Stomach smooth muscle (tissue), 2 donors: ENCODE measurements around the gene PDC.

Experiments
- H3K27ac ChIP-seq: one replicate; pipeline ENCODE4 v1.7.0; 2013; ENCODE audit warnings: mild to moderate bottlenecking, low read length, inconsistent platforms
- H3K27me3 ChIP-seq, 2 donors: one replicate each; pipeline ENCODE4 v1.7.0; 2013; ENCODE audit warnings: low read length in 2 of 2; ENCODE audit not compliant: insufficient read depth in 2 of 2, control insufficient read depth in 1 of 2
- H3K36me3 ChIP-seq, 2 donors: one replicate each; pipeline ENCODE4 v1.7.0; 2013; ENCODE audit warnings: low read length in 2 of 2; ENCODE audit not compliant: control insufficient read depth in 2 of 2, insufficient read depth in 2 of 2
- H3K4me1 ChIP-seq: one replicate; pipeline ENCODE4 v1.7.0; 2013; ENCODE audit warnings: low read length; ENCODE audit not compliant: control insufficient read depth, insufficient read depth
- H3K4me3 ChIP-seq, 2 donors: one replicate each; pipeline ENCODE4 v1.7.0; 2013; ENCODE audit warnings: low read length in 2 of 2
- H3K9ac ChIP-seq, 2 donors: one replicate each; pipeline ENCODE4 v1.7.0; 2013; ENCODE audit warnings: low read length in 2 of 2, mild to moderate bottlenecking in 1 of 2
- H3K9me3 ChIP-seq, 2 donors: one replicate each; pipeline ENCODE4 v1.7.0; 2013; ENCODE audit warnings: low read length in 2 of 2; ENCODE audit not compliant: control insufficient read depth in 2 of 2
- donor health status: healthy.
- donor health status: Pancreatic carcinoma.

The PDC gene

GRCh38 chr1:186440584-186440983 is 20.3 kb downstream of the PDC start:
- Histone ChIP-seq H3K9me3 (no peaks in the 10 kb centered on the region), H3K4me3 (no peak overlapping the region), H3K36me3 (no peaks in the 10 kb centered on the region), H3K4me1 (no peaks in the 10 kb centered on the region), H3K27me3 (no peaks in the 10 kb centered on the region), H3K9ac (no peak overlapping the region), H3K27ac (no peak overlapping the region)

GRCh38 chr1:186438567-186438966 is 22.3 kb downstream of the PDC start:
- no peak overlapping the region for H3K27ac ChIP-seq
- no peaks in the 10 kb centered on the region for H3K9me3 ChIP-seq
- no peaks in the 10 kb centered on the region for H3K36me3 ChIP-seq
- H3K9ac ChIP-seq: no peak overlapping the region
- no peaks in the 10 kb centered on the region for H3K27me3 ChIP-seq
- no peaks in the 10 kb centered on the region for H3K4me1 ChIP-seq
- no peak overlapping the region for H3K4me3 ChIP-seq

GRCh38 chr1:186435336-186435735 is 25.6 kb downstream of the PDC start:
- Histone ChIP-seq H3K9ac (no peak overlapping the region), H3K4me3 (no peak overlapping the region), H3K4me1 (no peaks in the 10 kb centered on the region), H3K36me3 (no peaks in the 10 kb centered on the region), H3K27me3 (no peaks in the 10 kb centered on the region), H3K9me3 (no peaks in the 10 kb centered on the region), H3K27ac (no peak overlapping the region)

GRCh38 chr1:186429017-186429416 is 31.9 kb downstream of the PDC start:
- Histone ChIP-seq H3K27ac (no peak overlapping the region), H3K27me3 (no peaks in the 10 kb centered on the region), H3K36me3 (no peaks in the 10 kb centered on the region), H3K9ac (no peak overlapping the region), H3K4me1 (no peaks in the 10 kb centered on the region), H3K9me3 (no peaks in the 10 kb centered on the region), H3K4me3 (no peak overlapping the region)

GRCh38 chr1:186426118-186426517 is 34.8 kb downstream of the PDC start:
- Histone ChIP-seq H3K36me3 (no peaks in the 10 kb centered on the region), H3K9ac (no peak overlapping the region), H3K4me3 (no peak overlapping the region), H3K4me1 (no peaks in the 10 kb centered on the region), H3K9me3 (no peaks in the 10 kb centered on the region), H3K27ac (no peak overlapping the region), H3K27me3 (no peaks in the 10 kb centered on the region)

GRCh38 chr1:186424539-186424938 is 36.4 kb downstream of the PDC start:
- Histone ChIP-seq H3K27me3 (no peaks in the 10 kb centered on the region), H3K4me3 (no peak overlapping the region), H3K9ac (no peak overlapping the region), H3K27ac (no peak overlapping the region), H3K9me3 (no peaks in the 10 kb centered on the region), H3K4me1 (no peaks in the 10 kb centered on the region), H3K36me3 (peaks cover 0 to 3% of the 10 kb centered on the region in 2 donors)

GRCh38 chr1:186421446-186421845 is 39.5 kb downstream of the PDC start:
- Histone ChIP-seq H3K4me3 (no peak overlapping the region), H3K27me3 (no peaks in the 10 kb centered on the region), H3K9me3 (no peaks in the 10 kb centered on the region), H3K4me1 (no peaks in the 10 kb centered on the region), H3K36me3 (peaks cover 3% of the 10 kb centered on the region in 2 donors), H3K9ac (no peak overlapping the region), H3K27ac (no peak overlapping the region)

GRCh38 chr1:186420923-186421322 is 40.0 kb downstream of the PDC start:
- no peak overlapping the region for H3K9ac ChIP-seq
- peaks cover 3% of the 10 kb centered on the region in 2 donors for H3K36me3 ChIP-seq
- no peaks in the 10 kb centered on the region for H3K27me3 ChIP-seq
- no peaks in the 10 kb centered on the region for H3K4me1 ChIP-seq
- no peak overlapping the region for H3K27ac ChIP-seq
- no peaks in the 10 kb centered on the region for H3K9me3 ChIP-seq
- H3K4me3 ChIP-seq: no peak overlapping the region

- Histone ChIP-seq H3K27ac (no peak overlapping the region), H3K36me3 (peaks cover 3% of the 10 kb centered on the region in 2 donors), H3K27me3 (no peaks in the 10 kb centered on the region), H3K9ac (no peak overlapping the region), H3K4me3 (no peak overlapping the region), H3K4me1 (no peaks in the 10 kb centered on the region), H3K9me3 (no peaks in the 10 kb centered on the region)
Measured at GRCh38 chr1:186420311-186420710, 40.6 kb downstream of the PDC start.

- H3K9ac ChIP-seq: no peak overlapping the region
- no peaks in the 10 kb centered on the region for H3K4me1 ChIP-seq
- H3K27ac ChIP-seq: no peak overlapping the region
- H3K4me3 ChIP-seq: no peak overlapping the region
- H3K9me3 ChIP-seq: no peaks in the 10 kb centered on the region
- H3K36me3 ChIP-seq: peaks cover 3% of the 10 kb centered on the region in 2 donors
- no peaks in the 10 kb centered on the region for H3K27me3 ChIP-seq
Measured at GRCh38 chr1:186418503-186418902, 42.4 kb downstream of the PDC start.

GRCh38 chr1:186413319-186413718 is 47.6 kb downstream of the PDC start:
- no peaks in the 10 kb centered on the region for H3K9me3 ChIP-seq
- H3K27ac ChIP-seq: no peak overlapping the region
- no peaks in the 10 kb centered on the region for H3K27me3 ChIP-seq
- H3K36me3 ChIP-seq: peaks cover 5 to 6% of the 10 kb centered on the region in 2 donors
- no peak overlapping the region for H3K4me3 ChIP-seq
- H3K4me1 ChIP-seq: no peaks in the 10 kb centered on the region
- no peak overlapping the region for H3K9ac ChIP-seq
